ENCODE measurements around the gene SLC9A1. TPM values are rescaled to one million over a fixed set of nuclear protein-coding genes. Genes with fewer than 3 reads are reported as not detected.

SLC9A1 gene
- polyA plus RNA-seq, 3 donors, result 4.5 to 14.2 (median 4.6) TPM

DNA sequence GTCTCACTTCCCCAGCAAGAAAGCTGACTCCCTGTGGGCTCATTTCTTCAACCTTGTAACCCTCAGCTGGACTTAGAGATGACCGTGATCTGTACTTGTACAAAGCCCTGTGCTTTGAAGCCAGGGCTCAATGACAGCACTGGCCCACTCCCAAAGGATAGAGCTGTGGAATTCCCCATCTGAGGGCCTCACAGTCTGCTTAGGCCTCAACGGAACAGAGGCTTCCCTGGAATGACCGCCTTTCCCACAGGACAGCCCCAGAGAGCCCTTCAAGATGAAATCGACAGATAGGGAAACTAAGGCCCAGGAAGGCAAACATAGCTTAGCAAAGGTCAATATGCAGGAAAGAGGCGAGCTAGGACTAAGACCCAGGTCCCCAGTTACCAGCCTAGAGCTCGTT is 11.5 kb downstream of the SLC9A1 start:
- Histone ChIP-seq H3K27me3 (ENCODE audit: control insufficient read depth in 2 of 2, insufficient read depth in 2 of 2, low read length in 2 of 2) (no peaks in the 10 kb centered on the region), H3K36me3 (replicated peaks in 1 of 2; ENCODE audit: control insufficient read depth in 1 of 2, insufficient read depth in 2 of 2, low read length in 2 of 2) (peaks cover 6 to 44% of the 10 kb centered on the region in 2 donors), H3K4me3 (replicated peaks in 1 of 3; ENCODE audit: low read depth in 2 of 3, low read length in 3 of 3) (no peak overlapping the region), H3K4me1 (ENCODE audit: control insufficient read depth in 1 of 2, insufficient read depth in 2 of 2, low read length in 2 of 2) (peaks cover 17 to 20% of the 10 kb centered on the region in 2 donors), H3K4me2 (replicated peaks; ENCODE audit: extremely low read depth, low read length, poor library complexity, severe bottlenecking) (no peak overlapping the region), H4K20me1 (ENCODE audit: insufficient read depth, low read length) (peaks cover 31% of the 10 kb centered on the region), H3K27ac (ENCODE audit: low read depth in 1 of 2, low read length in 2 of 2) (no peak overlapping the region), H3K9me3 (replicated peaks in 1 of 2; ENCODE audit: control insufficient read depth in 1 of 2, insufficient read depth in 1 of 2, low read length in 2 of 2) (no peaks in the 10 kb centered on the region), H2AFZ (ENCODE audit: insufficient read depth, low read depth, low read length, poor library complexity, severe bottlenecking) (no peak overlapping the region), H3K79me2 (ENCODE audit: insufficient read depth, low read length) (peaks cover 97% of the 10 kb centered on the region), H3K9ac (ENCODE audit: insufficient read depth, low read length, poor library complexity, severe bottlenecking) (no peak overlapping the region)
- TF ChIP-seq, protein P1, sequence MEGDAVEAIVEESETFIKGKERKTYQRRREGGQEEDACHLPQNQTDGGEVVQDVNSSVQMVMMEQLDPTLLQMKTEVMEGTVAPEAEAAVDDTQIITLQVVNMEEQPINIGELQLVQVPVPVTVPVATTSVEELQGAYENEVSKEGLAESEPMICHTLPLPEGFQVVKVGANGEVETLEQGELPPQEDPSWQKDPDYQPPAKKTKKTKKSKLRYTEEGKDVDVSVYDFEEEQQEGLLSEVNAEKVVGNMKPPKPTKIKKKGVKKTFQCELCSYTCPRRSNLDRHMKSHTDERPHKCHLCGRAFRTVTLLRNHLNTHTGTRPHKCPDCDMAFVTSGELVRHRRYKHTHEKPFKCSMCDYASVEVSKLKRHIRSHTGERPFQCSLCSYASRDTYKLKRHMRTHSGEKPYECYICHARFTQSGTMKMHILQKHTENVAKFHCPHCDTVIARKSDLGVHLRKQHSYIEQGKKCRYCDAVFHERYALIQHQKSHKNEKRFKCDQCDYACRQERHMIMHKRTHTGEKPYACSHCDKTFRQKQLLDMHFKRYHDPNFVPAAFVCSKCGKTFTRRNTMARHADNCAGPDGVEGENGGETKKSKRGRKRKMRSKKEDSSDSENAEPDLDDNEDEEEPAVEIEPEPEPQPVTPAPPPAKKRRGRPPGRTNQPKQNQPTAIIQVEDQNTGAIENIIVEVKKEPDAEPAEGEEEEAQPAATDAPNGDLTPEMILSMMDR (IDR thresholded peaks at IDR 0.05), result no peak
- DNase-seq, result no peak
- H3K36me3 Mint-ChIP-seq, result peaks cover 48 to 57% of the 10 kb centered on the region in 2 donors
- peak overlapping the region in 3 of 7 donors; percentile 47 to 83 (median 56) for H3K27ac Mint-ChIP-seq
- no peaks in the 10 kb centered on the region for H3K27me3 Mint-ChIP-seq (ENCODE audit: low read depth in 3 of 3)
- H3K4me3 Mint-ChIP-seq, result no peak overlapping the region
- 97% methylated on average over 5 of the region's 6 CpGs for WGBS (ENCODE audit: insufficient coverage)
- intact Hi-C loops (cut with micrococcal nuclease), result no loop called here
- peaks cover 45% of the 10 kb centered on the region for H3K4me1 Mint-ChIP-seq
- H3K9me3 Mint-ChIP-seq, result peaks cover 0 to 5% (median 3%) of the 10 kb centered on the region in 7 donors

DNA sequence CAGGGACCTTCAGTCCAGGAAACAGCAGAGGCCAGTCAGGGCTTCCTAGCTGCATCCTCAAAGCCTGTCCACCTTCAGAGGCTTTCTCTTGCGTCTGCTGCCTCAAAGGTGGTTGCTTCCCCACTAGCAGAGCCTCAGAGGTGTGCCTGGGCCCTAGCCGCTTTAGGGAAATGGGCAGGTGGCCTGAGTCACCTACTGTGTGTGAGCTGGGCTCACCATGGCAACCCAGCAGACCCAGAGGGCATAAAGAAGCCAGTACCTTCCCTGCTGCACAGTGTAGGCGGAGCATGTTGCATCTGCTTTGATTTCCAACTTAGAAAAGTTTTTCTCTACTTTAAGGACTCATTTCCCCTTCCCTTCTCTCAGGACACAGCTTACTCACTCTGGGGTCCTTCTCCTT is 12.5 kb downstream of the SLC9A1 start:
- 94% methylated on average over 3 of the region's 3 CpGs for WGBS (ENCODE audit: insufficient coverage)
- Mint-ChIP-seq H3K9me3 (peaks cover 0 to 5% (median 3%) of the 10 kb centered on the region in 7 donors), H3K27ac (peak overlapping the region in 4 of 7 donors; percentile 46 to 78 (median 66)), H3K36me3 (peaks cover 49 to 57% of the 10 kb centered on the region in 2 donors), H3K4me1 (peaks cover 53% of the 10 kb centered on the region), H3K4me3 (no peak overlapping the region), H3K27me3 (ENCODE audit: low read depth in 3 of 3) (no peaks in the 10 kb centered on the region)
- H3K9ac ChIP-seq (ENCODE audit: insufficient read depth, low read length, poor library complexity, severe bottlenecking), result no peak overlapping the region
- H3K36me3 ChIP-seq (replicated peaks in 1 of 2; ENCODE audit: control insufficient read depth in 1 of 2, insufficient read depth in 2 of 2, low read length in 2 of 2), result peaks cover 6 to 39% of the 10 kb centered on the region in 2 donors
- intact Hi-C loops (cut with micrococcal nuclease), result no loop called here
- H3K4me2 ChIP-seq (replicated peaks; ENCODE audit: extremely low read depth, low read length, poor library complexity, severe bottlenecking), result no peak overlapping the region
- H3K4me3 ChIP-seq (replicated peaks in 1 of 3; ENCODE audit: low read depth in 2 of 3, low read length in 3 of 3), result no peak overlapping the region
- H3K9me3 ChIP-seq (replicated peaks in 1 of 2; ENCODE audit: control insufficient read depth in 1 of 2, insufficient read depth in 1 of 2, low read length in 2 of 2), result no peaks in the 10 kb centered on the region
- TF ChIP-seq, protein P1 (IDR thresholded peaks at IDR 0.05), result no peak
- peaks cover 22% of the 10 kb centered on the region for H4K20me1 ChIP-seq (ENCODE audit: insufficient read depth, low read length)
- peaks cover 26 to 29% of the 10 kb centered on the region in 2 donors for H3K4me1 ChIP-seq (ENCODE audit: control insufficient read depth in 1 of 2, insufficient read depth in 2 of 2, low read length in 2 of 2)
- H3K79me2 ChIP-seq (ENCODE audit: insufficient read depth, low read length), result peaks cover 89% of the 10 kb centered on the region
- peak overlapping the region in 1 of 2 donors; percentile 13 for H3K27ac ChIP-seq (ENCODE audit: low read depth in 1 of 2, low read length in 2 of 2)
- no peak for DNase-seq
- H3K27me3 ChIP-seq (ENCODE audit: control insufficient read depth in 2 of 2, insufficient read depth in 2 of 2, low read length in 2 of 2), result no peaks in the 10 kb centered on the region
- H2AFZ ChIP-seq (ENCODE audit: insufficient read depth, low read depth, low read length, poor library complexity, severe bottlenecking), result no peak overlapping the region
